Measurements from ENCODE around the gene AARS1.
A peak's percentile ranks its signal among the peaks of the same experiment; 100 is the strongest.

- TF ChIP-seq CTCF (IDR thresholded peaks at IDR 0.05) (peak in 3 of 4 experiments; percentile 12 to 29 (median 18)), POLR2A (IDR thresholded peaks at IDR 0.05) (no peak), POLR2AphosphoS5 (IDR thresholded peaks at IDR 0.05) (no peak), EP300 (IDR thresholded peaks at IDR 0.05) (no peak)
Measured at GRCh38 chr16:70253291-70254106, 35.8 kb downstream of the AARS1 start.

Data from sigmoid colon (tissue), 4 donors.